ENCODE measurements around the gene AMER1.

DNA sequence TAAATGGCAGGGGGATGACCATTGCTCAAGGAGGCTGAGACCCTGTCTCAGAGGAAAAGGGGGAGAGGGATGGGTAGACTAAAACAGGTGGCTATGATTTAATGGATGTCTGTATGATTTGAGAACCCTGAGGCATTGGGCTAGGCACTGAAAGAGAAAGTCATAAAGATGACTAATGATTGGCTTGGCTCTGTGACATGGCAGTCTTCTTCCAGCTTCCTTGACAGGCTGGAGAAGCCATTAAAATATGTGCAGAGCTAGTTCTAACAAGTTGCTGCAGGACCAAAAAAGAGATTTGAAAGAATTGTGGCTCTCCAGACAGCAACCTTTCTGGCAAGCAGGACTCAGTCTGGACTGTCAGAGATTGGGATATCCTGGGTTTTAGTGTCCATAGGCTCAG lies 53.6 kb downstream of the AMER1 start:
- TF ChIP-seq, protein P1, sequence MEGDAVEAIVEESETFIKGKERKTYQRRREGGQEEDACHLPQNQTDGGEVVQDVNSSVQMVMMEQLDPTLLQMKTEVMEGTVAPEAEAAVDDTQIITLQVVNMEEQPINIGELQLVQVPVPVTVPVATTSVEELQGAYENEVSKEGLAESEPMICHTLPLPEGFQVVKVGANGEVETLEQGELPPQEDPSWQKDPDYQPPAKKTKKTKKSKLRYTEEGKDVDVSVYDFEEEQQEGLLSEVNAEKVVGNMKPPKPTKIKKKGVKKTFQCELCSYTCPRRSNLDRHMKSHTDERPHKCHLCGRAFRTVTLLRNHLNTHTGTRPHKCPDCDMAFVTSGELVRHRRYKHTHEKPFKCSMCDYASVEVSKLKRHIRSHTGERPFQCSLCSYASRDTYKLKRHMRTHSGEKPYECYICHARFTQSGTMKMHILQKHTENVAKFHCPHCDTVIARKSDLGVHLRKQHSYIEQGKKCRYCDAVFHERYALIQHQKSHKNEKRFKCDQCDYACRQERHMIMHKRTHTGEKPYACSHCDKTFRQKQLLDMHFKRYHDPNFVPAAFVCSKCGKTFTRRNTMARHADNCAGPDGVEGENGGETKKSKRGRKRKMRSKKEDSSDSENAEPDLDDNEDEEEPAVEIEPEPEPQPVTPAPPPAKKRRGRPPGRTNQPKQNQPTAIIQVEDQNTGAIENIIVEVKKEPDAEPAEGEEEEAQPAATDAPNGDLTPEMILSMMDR (conservative IDR thresholded peaks at IDR 0.05 in 1 of 2, IDR thresholded peaks at IDR 0.05 in 1 of 2; ENCODE audit: extremely low read depth in 1 of 2, insufficient read depth in 1 of 2, low read depth in 1 of 2, low read length in 2 of 2) = no peak
- no peak for TF ChIP-seq EZH2 (IDR thresholded peaks at IDR 0.05; ENCODE audit: borderline replicate concordance, low read length)

All from mammary epithelial cell (primary cell).